GM21737 (cell line): ENCODE measurements around the gene PRRC2A.

Experiments used
- ATAC-seq: cut with Tn5 transposase; IDR thresholded peaks from one replicate; pipeline ENCODE4 v1.9.1; 2021; ENCODE audit warnings: mild to moderate bottlenecking, moderate library complexity; ENCODE audit not compliant: unreplicated experiment

PRRC2A gene

DNA sequence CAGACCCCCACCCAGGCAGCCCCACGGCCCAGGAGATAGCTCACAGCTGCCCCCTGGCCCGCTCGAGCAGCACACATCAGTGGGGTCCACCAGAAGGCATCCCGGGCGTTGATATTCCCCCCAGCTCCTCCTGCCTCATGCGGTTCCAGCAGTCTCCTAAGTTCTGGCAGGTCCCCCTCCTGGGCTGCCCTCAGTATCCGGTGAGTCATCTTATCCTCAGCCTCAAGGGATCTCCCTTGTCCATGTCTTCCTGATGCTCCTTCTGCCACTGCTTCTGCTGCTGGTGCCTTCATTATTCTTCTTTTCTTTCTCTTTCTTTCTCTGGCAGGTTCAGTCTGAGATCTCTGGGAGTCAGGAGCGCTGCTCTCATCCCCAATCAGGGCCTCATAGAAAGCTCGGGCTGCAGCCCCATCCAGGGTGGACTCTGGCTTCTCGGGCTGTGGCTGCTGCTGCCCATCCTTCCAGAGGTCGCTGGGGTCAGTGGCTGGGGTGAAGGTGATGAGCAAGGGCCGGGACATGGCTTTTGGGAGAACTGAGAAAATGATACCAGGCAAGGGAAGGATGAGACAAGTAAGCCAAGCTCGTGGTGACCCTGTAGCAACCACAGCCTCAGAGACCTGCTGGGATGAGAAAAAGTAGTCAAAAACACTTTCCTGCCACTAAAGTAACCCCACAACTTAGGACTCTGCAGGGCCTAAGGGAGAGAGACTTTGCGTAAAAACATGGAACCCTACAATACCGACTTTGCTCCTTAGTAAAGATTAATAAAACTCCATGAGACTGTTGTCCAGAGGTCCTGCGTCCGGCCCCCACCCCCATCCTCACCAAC lies 43.7 kb downstream of the PRRC2A start:
- ATAC-seq: no peak

DNA sequence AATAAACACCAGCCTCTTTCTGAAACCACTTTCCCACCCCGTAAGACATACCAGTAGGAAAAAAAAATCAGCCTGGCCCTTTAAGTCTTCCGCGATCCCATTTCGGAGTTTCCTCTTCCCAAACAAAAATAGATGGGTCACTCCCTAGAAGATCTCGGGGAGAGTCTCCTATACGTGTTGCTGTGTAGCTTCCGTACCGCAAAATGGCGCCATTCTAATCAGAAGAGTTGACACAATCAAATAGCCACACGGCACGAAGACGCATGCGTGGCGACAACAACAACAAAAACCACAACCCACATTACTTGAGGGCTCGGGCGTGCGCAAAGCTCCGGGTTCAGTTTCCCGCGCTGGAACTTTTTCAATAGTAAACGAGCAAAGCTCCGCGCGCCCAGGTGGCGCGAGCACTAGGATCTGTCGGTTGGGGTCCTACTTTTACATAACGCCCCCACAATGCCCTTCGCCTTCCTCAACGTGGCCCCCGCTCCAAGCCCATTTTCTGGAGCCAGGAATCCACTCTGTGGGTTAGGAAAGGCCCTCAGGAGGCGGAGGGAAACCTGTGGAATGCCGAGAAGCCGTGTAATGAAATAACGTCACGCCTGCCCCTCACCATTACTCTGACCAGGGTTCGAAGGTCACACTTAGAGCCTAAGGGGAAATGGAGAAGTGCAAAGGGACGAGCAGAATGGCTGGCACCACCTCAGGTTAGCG lies 44.4 kb downstream of the PRRC2A start, which contains the start of gene GPANK1:
TSS of gene GPANK1 (minus strand) at position 208 of the 711 bp plus-strand sequence. CDS start 519 bp downstream, outside the sequence.
- peak; percentile 21 for ATAC-seq

DNA sequence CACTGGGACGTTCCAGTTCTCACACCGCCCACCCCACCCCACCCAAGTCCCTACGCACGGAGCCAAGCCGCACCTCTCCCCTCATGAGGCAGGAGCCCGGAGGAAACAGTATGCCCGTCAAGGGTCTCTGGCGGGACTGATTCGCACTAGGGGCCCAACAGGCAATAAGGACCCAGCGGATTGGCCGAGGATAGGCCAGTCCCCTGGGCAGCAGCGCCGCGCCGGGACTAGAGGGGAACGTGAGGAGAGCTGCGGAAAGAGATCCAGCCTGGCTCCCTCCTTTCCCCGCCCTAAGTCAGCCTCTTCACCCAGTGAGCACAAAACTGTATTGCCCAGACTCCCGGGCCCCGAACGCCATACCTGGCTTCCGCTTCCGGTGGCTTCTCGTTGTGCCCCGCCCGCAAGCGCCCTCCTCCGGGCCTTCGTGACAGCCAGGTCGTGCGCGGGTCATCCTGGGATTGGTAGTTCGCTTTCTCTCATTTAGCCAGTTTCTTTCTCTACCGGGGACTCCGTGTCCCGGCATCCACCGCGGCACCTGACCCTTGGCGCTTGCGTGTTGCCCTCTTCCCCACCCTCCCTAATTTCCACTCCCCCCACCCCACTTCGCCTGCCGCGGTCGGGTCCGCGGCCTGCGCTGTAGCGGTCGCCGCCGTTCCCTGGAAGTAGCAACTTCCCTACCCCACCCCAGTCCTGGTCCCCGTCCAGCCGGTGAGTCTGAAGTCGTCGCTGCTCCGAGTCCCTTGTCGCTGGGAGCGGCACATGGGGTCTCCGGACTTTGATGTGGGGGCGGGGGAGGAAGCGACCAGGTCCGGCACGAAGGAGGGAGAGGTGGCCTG lies 45.2 kb downstream of the PRRC2A start, which contains the start of gene CSNK2B:
TSS of gene CSNK2B (plus strand) at position 580 of the 836 bp plus-strand sequence. CDS start 752 bp downstream, outside the sequence.
- ATAC-seq: peak; percentile 64

DNA sequence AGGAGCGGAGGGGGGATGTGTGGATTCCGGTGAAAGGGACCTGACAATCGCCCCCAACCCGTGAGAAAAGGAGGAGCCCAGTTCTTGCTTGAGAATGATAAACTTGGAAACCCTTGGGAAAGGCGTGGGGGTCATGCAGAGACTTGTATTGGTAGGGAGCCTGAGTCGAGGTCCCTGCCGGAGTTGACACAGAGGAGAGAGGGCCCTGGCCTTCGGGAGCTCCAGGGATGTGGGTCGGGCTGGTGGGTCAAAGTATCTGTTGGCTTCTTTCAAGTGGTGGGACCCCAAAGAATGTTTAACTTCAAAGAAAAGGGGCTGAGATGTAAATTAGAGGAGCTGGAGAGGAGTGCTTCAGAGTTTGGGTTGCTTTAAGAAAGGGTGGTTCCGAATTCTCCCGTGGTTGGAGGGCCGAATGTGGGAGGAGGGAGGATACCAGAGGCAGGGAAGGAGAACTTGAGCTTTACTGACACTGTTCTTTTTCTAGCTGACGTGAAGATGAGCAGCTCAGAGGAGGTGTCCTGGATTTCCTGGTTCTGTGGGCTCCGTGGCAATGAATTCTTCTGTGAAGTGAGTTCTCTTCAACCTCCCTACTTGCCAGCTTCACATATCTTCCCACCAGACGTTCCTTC lies 45.9 kb downstream of the PRRC2A start:
- ATAC-seq: no peak

DNA sequence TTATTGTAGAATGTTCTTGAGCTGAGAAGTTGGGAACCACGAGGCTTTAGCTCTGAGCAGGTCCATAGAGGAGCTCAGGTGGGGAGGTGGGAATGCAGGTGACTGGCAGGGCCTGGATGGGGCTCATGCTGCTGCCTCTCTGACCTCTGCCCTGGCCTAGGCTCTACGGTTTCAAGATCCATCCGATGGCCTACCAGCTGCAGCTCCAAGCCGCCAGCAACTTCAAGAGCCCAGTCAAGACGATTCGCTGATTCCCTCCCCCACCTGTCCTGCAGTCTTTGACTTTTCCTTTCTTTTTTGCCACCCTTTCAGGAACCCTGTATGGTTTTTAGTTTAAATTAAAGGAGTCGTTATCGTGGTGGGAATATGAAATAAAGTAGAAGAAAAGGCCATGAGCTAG lies 49.2 kb downstream of the PRRC2A start, which contains the start of gene LY6G5B:
TSS of gene LY6G5B (plus strand) at position 301 of the 400 bp plus-strand sequence. CDS start 975 bp downstream, outside the sequence.
- no peak for ATAC-seq

DNA sequence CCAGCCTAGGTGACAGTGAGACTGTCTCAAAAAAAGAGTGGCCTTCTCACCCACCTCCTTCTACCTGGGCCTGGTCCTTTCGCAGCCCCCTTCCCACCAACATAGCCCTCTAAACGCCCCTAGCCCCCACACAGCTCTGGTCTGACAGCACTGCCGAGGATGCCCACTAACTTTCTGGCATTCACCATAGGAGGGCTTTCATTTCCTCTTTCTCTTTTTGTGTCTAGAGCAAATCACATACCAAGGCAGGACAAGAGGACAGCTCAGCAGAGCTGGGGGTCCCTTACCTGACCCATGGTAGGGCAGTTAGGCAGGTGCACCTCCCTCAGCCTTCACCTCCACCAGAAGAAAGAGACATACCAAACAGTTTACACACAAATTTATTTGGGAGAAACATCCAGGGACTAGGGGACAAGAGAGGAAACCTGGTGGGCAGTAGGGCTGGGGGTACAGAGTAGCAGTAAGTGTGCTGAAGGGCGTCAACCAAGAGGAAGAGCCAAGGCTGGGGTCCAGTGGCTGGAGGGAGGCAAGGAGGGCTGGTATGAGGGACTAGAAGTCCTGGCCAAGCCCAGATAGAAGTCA lies 55.9 kb downstream of the PRRC2A start:
- ATAC-seq: no peak

DNA sequence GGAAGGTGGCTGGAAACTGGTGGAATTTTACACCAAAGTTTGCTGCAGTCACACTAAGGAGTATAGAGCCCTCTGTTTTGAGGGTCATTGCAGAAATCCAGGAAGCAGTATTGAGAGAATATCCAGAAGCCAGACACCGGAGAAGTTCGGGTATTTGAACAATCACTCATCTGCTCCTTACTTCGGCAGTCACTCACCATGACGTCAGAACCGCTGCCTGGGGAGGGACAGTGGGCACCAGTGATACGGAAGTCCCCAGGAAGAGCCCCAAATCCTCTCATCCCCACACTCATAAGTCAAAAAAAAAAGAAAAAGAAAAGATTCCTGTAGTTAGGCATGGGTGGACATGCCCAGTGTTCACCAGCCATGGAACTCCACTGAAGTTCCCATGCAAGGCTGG lies 56.4 kb downstream of the PRRC2A start:
- ATAC-seq: no peak

DNA sequence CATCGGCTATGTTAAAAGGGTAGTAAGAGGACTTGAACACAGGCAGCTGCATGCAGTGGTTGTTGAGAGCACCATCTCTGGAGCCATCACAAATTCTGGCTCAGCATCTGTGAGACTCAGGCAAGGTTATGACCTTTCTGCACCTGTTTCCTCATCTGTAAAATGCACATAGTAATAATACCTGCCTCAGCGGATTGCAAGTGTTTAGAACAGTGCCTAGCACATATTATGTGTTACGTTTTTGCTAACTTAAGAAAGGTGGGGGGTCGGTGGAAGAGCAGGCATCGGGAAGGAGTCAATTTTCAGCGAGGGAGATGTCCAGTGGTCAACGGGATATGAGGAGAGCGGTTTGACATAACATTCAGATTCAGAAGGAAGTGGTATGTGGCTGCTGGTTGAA lies 57.4 kb downstream of the PRRC2A start:
- no peak for ATAC-seq

DNA sequence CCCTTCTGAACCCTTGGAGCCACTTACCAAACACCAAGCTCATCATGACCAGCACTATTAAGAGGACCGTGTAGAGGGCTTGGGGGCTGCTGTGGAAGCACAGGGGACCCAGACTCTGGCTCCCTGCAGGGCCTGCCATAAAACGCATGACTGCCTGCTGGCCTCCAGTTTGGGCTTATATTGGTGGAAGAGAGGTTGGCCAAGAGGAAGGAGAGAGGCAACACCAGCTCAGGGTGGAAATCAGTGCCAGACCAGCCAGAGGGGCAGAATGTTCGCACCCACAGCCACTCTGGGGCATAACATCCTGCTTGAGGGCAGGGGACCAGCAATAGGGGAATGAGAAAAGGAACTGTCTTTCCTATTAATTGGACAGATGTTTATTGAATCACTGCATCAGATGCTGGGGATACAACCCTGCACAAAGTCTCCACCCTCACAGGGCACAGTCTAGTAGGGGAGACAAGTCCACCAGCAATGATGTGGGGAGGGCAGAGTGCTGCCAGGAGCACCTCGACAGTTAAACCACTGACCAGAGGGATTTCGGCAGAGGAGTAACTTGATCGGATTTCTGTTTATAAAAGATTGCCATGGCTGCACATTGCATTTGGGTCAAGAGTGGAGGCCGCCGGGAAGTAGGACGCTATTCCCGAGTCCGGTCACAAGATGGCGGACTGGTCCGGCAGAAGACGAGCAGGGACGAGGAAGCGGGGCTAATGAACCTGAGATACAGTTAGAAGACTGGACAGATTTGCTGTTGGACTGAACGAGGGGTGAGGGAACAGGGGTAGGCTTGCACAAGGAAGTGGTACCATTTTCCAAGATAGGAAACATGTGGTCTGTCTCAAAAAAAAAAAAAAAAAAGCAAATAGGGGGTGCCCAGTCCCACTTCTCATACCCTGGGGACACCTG lies 60.0 kb downstream of the PRRC2A start, which contains the start of gene LY6G5C:
TSS of gene LY6G5C (minus strand) at position 842 of the 909 bp plus-strand sequence. CDS start at position 148, 694 bp downstream.
- no peak for ATAC-seq

DNA sequence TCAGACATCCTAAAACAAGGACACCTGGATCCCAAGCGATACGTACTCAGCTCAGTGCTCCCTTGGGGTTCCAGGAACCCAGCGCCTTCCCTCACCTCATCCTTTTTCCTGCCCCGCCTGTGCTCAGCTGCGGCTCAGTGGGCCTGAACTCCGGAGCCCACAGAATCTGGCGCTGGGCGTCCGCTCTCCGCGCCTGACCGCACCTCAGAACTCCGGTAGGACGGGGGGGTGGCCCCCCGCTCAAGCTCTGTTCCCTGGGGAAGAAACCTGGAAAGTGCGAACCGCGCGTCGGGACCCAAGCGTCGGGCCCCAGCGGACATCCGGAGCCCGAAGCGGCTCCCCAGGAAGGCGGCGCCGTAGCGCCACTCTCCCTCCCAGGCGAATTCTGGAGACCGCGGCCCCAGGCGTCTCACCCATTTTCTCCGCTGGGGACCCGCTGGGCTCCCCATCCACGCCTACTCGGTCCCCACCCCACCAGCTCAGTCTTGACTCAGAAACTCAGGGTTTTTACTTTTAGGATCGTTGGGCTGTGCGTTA lies 60.7 kb downstream of the PRRC2A start:
- ATAC-seq: no peak

DNA sequence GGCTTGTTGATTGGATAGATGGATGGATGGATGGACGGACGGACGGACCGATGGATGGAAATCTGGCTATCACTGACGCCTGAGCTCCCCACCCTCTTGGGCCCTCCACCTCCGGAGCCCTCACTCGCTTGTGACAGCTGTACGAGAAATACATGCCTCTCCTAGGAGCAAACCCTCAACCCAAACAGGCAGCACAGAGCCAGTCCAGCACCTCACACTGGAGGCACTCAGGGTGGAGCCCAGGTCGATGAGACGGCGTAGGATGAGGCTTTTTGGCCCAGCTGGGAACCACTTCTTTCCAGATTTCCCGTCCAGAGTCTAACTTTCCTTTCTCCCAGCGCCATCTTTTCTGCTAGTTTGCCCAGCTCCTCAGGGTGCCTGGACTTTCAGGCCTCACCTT lies 63.1 kb downstream of the PRRC2A start:
- ATAC-seq: no peak

DNA sequence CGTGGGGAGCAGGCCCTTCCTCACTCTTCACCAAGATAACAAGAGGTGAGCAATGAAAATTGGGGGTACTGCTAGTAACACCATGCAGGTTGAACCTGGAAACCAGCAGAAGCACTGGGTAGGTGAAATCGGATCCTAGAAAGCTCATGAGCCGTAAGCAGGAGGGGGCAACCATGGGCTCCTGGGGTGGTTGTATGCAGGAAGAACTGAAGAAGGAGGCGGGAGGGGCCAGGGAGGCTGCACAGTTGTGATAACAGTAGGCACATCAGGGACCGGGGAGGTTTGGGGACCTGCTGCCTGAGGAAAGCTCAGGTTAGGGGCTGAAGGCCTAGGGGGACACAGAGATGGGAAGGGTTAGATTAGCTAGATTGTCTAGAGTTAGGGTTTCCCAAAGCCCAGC lies 66.0 kb downstream of the PRRC2A start:
- ATAC-seq: no peak

DNA sequence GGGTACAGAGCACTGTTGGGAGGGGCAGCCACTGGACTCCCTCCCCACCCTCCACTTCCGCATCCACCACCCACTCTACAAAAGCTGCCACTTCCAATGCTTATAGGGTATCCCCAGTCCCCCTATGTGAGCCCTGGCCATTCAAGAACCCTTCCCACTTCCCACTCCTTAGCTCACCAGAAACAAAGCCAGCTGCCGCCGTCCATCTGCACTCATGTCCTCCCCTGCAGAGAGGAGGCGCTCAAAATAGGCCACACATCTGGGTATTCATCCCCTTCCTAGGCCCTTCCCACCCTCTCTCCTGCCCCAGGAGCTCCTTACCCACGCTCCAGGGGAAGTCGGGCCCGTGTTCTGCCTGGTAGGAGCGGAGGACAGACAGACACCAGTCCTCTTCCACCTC lies 66.8 kb downstream of the PRRC2A start:
- no peak for ATAC-seq
